HL-60 (cell line): ENCODE results near the gene SDK1.

Experiments
- TF ChIP-seq, protein P1 (sequence below): IDR thresholded peaks from 2 replicates; pipeline ENCODE4 v1.6.1; 2012; ENCODE audit warnings: low read depth; ENCODE audit not compliant: insufficient replicate concordance
- TF ChIP-seq, protein P2 (sequence below): IDR thresholded peaks from one replicate; pipeline ENCODE4 v1.5.1; 2011; ENCODE audit warnings: low read length, control low read depth, inconsistent platforms; ENCODE audit not compliant: insufficient read depth

DNA sequence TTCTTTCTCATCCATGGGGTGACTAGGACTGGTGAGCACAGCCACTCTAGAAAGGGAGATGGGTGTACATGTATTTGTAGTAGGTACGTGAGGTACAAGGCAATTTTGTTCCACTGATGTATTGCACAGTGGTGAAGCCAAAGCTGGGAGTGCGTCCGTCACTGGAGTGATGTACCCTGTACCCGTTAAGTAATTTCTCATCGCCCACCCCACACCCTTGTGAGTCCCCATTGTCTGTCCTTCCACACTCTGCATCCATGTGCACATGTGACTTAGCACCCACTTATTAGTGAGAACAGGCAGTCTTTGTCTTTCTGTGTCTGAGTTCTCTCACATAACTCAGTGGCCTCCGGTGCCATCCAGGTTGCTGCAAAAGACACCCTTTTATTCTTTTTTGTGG is 658.3 kb downstream of the SDK1 start:
- TF ChIP-seq, protein P1, sequence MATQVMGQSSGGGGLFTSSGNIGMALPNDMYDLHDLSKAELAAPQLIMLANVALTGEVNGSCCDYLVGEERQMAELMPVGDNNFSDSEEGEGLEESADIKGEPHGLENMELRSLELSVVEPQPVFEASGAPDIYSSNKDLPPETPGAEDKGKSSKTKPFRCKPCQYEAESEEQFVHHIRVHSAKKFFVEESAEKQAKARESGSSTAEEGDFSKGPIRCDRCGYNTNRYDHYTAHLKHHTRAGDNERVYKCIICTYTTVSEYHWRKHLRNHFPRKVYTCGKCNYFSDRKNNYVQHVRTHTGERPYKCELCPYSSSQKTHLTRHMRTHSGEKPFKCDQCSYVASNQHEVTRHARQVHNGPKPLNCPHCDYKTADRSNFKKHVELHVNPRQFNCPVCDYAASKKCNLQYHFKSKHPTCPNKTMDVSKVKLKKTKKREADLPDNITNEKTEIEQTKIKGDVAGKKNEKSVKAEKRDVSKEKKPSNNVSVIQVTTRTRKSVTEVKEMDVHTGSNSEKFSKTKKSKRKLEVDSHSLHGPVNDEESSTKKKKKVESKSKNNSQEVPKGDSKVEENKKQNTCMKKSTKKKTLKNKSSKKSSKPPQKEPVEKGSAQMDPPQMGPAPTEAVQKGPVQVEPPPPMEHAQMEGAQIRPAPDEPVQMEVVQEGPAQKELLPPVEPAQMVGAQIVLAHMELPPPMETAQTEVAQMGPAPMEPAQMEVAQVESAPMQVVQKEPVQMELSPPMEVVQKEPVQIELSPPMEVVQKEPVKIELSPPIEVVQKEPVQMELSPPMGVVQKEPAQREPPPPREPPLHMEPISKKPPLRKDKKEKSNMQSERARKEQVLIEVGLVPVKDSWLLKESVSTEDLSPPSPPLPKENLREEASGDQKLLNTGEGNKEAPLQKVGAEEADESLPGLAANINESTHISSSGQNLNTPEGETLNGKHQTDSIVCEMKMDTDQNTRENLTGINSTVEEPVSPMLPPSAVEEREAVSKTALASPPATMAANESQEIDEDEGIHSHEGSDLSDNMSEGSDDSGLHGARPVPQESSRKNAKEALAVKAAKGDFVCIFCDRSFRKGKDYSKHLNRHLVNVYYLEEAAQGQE = no peak
- TF ChIP-seq, protein P2, sequence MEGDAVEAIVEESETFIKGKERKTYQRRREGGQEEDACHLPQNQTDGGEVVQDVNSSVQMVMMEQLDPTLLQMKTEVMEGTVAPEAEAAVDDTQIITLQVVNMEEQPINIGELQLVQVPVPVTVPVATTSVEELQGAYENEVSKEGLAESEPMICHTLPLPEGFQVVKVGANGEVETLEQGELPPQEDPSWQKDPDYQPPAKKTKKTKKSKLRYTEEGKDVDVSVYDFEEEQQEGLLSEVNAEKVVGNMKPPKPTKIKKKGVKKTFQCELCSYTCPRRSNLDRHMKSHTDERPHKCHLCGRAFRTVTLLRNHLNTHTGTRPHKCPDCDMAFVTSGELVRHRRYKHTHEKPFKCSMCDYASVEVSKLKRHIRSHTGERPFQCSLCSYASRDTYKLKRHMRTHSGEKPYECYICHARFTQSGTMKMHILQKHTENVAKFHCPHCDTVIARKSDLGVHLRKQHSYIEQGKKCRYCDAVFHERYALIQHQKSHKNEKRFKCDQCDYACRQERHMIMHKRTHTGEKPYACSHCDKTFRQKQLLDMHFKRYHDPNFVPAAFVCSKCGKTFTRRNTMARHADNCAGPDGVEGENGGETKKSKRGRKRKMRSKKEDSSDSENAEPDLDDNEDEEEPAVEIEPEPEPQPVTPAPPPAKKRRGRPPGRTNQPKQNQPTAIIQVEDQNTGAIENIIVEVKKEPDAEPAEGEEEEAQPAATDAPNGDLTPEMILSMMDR = no peak
